ENCODE results near the gene TTYH3. TPM values are rescaled to one million over a fixed set of nuclear protein-coding genes. Genes with fewer than 3 reads are reported as not detected.

The TTYH3 gene
- total and polyA plus RNA-seq, 2 of the 13 experiments (the other 11 are each of a cell fraction or from before 2014, with no cell fraction given): 26.3 to 50.0 TPM

GRCh38 chr7:2621948-2622640, 9.7 kb upstream of the TTYH3 start (continued):
- TF ChIP-seq, protein P1, sequence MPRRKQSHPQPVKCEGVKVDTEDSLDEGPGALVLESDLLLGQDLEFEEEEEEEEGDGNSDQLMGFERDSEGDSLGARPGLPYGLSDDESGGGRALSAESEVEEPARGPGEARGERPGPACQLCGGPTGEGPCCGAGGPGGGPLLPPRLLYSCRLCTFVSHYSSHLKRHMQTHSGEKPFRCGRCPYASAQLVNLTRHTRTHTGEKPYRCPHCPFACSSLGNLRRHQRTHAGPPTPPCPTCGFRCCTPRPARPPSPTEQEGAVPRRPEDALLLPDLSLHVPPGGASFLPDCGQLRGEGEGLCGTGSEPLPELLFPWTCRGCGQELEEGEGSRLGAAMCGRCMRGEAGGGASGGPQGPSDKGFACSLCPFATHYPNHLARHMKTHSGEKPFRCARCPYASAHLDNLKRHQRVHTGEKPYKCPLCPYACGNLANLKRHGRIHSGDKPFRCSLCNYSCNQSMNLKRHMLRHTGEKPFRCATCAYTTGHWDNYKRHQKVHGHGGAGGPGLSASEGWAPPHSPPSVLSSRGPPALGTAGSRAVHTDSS (CRISPR knock-in tag; conservative IDR thresholded peaks at IDR 0.05): no peak
- TF ChIP-seq MATR3 (CRISPR knock-in tag; IDR thresholded peaks at IDR 0.05) (no peak), ZSCAN20 (CRISPR knock-in tag; IDR thresholded peaks at IDR 0.05; ENCODE audit: borderline replicate concordance) (no peak), TBP (CRISPR knock-in tag; IDR thresholded peaks at IDR 0.05) (no peak), ZNF296 (CRISPR knock-in tag; conservative IDR thresholded peaks at IDR 0.05) (peak; percentile 32; the same call in 1 of the 2 replicates), ZFP37 (CRISPR knock-in tag; IDR thresholded peaks at IDR 0.05; ENCODE audit: borderline replicate concordance) (no peak; the same call in 1 of the 2 replicates), NR2F1 (CRISPR knock-in tag; IDR thresholded peaks at IDR 0.05) (peak in 1 of 2 experiments; percentile 47; a peak in 1 of 4 replicates), ELK4 (CRISPR knock-in tag; IDR thresholded peaks at IDR 0.05; ENCODE audit: borderline replicate concordance) (no peak), ZNF546 (CRISPR knock-in tag; conservative IDR thresholded peaks at IDR 0.05) (no peak), TOE1 (CRISPR knock-in tag; IDR thresholded peaks at IDR 0.05) (no peak), AGO1 (IDR thresholded peaks at IDR 0.05; ENCODE audit: low read depth, low read length, poor library complexity, severe bottlenecking) (no peak), HCFC1 (IDR thresholded peaks at IDR 0.05; ENCODE audit: low read depth, low read length) (peak; percentile 18; the same call in 1 of the 2 replicates), MLX (CRISPR knock-in tag; IDR thresholded peaks at IDR 0.05) (peak; percentile 43; the same call in 1 of the 2 replicates)
- TF ChIP-seq, protein P2, sequence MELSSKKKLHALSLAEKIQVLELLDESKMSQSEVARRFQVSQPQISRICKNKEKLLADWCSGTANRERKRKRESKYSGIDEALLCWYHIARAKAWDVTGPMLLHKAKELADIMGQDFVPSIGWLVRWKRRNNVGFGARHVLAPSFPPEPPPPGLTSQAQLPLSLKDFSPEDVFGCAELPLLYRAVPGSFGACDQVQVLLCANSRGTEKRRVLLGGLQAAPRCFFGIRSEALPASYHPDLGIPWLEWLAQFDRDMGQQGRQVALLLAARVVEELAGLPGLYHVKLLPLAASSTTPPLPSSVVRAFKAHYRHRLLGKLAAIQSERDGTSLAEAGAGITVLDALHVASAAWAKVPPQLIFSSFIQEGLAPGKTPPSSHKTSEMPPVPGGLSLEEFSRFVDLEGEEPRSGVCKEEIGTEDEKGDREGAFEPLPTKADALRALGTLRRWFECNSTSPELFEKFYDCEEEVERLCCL (CRISPR knock-in tag; IDR thresholded peaks at IDR 0.05; ENCODE audit: borderline replicate concordance): no peak; the same call in 1 of the 2 replicates
- TF ChIP-seq, protein P3, sequence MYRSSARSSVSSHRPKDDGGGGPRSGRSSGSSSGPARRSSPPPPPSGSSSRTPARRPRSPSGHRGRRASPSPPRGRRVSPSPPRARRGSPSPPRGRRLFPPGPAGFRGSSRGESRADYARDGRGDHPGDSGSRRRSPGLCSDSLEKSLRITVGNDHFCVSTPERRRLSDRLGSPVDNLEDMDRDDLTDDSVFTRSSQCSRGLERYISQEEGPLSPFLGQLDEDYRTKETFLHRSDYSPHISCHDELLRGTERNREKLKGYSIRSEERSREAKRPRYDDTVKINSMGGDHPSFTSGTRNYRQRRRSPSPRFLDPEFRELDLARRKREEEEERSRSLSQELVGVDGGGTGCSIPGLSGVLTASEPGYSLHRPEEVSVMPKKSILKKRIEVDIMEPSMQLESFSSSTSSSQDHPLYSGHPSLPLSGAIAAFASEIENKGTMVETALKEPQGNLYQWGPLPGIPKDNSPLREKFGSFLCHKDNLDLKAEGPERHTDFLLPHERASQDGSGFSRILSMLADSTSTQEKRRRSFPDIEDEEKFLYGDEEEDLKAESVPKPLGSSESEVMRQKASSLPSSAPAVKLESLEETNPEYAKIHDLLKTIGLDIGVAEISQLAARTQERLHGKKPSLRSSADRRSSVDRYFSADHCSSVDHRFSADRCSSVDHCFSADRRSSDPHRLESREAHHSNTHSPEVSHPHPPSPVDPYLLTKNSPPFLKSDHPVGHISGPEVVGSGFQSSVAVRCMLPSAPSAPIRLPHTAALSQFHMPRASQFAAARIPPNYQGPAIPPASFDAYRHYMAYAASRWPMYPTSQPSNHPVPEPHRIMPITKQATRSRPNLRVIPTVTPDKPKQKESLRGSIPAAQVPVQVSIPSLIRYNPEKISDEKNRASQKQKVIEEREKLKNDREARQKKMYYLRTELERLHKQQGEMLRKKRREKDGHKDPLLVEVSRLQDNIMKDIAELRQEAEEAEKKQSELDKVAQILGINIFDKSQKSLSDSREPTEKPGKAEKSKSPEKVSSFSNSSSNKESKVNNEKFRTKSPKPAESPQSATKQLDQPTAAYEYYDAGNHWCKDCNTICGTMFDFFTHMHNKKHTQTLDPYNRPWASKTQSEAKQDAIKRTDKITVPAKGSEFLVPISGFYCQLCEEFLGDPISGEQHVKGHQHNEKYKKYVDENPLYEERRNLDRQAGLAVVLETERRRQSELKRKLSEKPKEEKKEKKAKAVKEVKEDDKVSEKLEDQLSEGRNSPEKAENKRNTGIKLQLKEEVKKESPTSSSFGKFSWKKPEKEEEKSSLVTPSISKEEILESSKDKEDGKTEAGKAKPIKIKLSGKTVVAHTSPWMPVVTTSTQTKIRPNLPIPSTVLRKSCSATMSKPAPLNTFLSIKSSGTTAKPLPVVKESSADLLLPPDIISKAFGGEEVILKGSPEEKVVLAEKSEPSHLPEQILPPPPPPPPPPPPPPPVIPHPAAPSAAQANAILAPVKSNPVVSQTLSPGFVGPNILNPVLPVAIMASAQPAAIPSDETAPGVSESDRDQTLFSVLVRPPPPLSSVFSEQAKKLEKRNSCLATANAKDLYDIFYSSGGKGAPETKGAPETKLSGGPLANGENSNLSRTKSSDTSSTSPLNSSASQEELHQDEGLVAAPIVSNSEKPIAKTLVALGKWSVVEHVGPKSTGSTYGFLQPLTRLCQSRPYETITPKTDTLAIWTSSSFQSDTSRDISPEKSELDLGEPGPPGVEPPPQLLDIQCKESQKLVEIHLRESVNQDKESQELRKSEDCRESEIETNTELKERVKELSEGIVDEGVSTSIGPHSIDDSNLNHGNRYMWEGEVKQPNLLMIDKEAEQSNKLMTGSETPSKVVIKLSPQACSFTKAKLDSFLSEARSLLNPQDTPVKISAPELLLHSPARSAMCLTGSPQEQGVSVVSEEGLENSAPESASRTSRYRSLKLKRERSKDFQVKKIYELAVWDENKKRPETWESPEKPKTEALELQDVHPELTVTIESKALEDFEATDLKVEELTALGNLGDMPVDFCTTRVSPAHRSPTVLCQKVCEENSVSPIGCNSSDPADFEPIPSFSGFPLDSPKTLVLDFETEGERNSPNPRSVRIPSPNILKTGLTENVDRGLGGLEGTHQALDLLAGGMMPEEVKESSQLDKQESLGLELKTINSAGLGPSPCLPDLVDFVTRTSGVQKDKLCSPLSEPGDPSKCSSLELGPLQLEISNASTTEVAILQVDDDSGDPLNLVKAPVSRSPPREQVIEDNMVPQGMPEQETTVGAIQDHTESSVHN (CRISPR knock-in tag; IDR thresholded peaks at IDR 0.05): no peak

Measured in HepG2 (cell line).